GM12878 (cell line): ENCODE data around the gene TEX264.

ENCODE experiments used
- EGR1 ChIP-seq, 2 experiments: IDR thresholded peaks; 1 replicate in 1 of 2; 2 replicates in 1 of 2; pipeline ENCODE4 v1.6.1; 2011 to 2012; ENCODE audit warnings: low read depth in 2 of 2, low read length in 2 of 2, borderline replicate concordance in 1 of 2, mild to moderate bottlenecking in 1 of 2, moderate library complexity in 1 of 2
- ETV6 ChIP-seq, 2 experiments: fragments of 450-650 bp in 1 of 2; IDR thresholded peaks in 1 of 2; conservative IDR thresholded peaks in 1 of 2; 2 replicates each; pipeline ENCODE4 v1.6.1; 2014; ENCODE audit warnings: antibody characterized with exemption in 1 of 2, borderline replicate concordance in 1 of 2, low read depth in 1 of 2, mild to moderate bottlenecking in 1 of 2, moderate library complexity in 1 of 2
- KAT2A ChIP-seq: conservative IDR thresholded peaks from 2 replicates; pipeline ENCODE4 v1.6.1; 2011; ENCODE audit warnings: low read depth, low read length; ENCODE audit not compliant: control insufficient read depth
- NRF1 ChIP-seq: conservative IDR thresholded peaks from 2 replicates; pipeline ENCODE4 v1.6.1; 2011; ENCODE audit warnings: mild to moderate bottlenecking, low read depth, low read length, improper control_type of control experiment
- POLR2AphosphoS5 ChIP-seq: IDR thresholded peaks from 2 replicates; pipeline ENCODE4 v1.6.1; 2011; ENCODE audit warnings: mild to moderate bottlenecking, low read length, inconsistent platforms
- RAD21 ChIP-seq: IDR thresholded peaks from 2 replicates; pipeline ENCODE4 v1.6.1; 2011; ENCODE audit warnings: mild to moderate bottlenecking, low read depth, low read length, moderate library complexity; ENCODE audit not compliant: insufficient read depth
- SUPT20H ChIP-seq: IDR thresholded peaks from 2 replicates; pipeline ENCODE4 v1.6.1; 2011; ENCODE audit warnings: low read depth, mild to moderate bottlenecking, low read length, moderate library complexity, borderline replicate concordance; ENCODE audit not compliant: control insufficient read depth
- SUZ12 ChIP-seq: fragments of 200-600 bp; sonication (generic); IDR thresholded peaks from one replicate; pipeline ENCODE4 v1.6.1; 2018; ENCODE audit warnings: antibody characterized with exemption, mild to moderate bottlenecking; ENCODE audit not compliant: unreplicated experiment
- ZSCAN29 ChIP-seq: fragments of 450-650 bp; IDR thresholded peaks from 2 replicates; pipeline ENCODE4 v1.6.1; 2017; ENCODE audit warnings: mild to moderate bottlenecking, moderate library complexity
- TF ChIP-seq, protein P1 (sequence below), 3 experiments: IDR thresholded peaks in 2 of 3; conservative IDR thresholded peaks in 1 of 3; 2 replicates each; pipeline ENCODE4 v1.5.1; 2011; ENCODE audit warnings: low read depth in 3 of 3, low read length in 3 of 3, mild to moderate bottlenecking in 3 of 3, control low read depth in 2 of 3, moderate library complexity in 2 of 3, inconsistent platforms in 1 of 3, mixed read lengths in 1 of 3; ENCODE audit not compliant: control insufficient read depth in 2 of 3, insufficient read depth in 1 of 3; ENCODE audit errors: extremely low read depth in 1 of 3
- TF ChIP-seq, protein P2 (sequence below): IDR thresholded peaks from 2 replicates; pipeline ENCODE4 v1.6.1; 2011; ENCODE audit warnings: low read depth, low read length, improper control_type of control experiment, borderline replicate concordance
- TF ChIP-seq, protein P3 (sequence below): fragments of 450-650 bp; IDR thresholded peaks from 2 replicates; pipeline ENCODE4 v1.6.1; 2016; ENCODE audit warnings: mild to moderate bottlenecking

DNA sequence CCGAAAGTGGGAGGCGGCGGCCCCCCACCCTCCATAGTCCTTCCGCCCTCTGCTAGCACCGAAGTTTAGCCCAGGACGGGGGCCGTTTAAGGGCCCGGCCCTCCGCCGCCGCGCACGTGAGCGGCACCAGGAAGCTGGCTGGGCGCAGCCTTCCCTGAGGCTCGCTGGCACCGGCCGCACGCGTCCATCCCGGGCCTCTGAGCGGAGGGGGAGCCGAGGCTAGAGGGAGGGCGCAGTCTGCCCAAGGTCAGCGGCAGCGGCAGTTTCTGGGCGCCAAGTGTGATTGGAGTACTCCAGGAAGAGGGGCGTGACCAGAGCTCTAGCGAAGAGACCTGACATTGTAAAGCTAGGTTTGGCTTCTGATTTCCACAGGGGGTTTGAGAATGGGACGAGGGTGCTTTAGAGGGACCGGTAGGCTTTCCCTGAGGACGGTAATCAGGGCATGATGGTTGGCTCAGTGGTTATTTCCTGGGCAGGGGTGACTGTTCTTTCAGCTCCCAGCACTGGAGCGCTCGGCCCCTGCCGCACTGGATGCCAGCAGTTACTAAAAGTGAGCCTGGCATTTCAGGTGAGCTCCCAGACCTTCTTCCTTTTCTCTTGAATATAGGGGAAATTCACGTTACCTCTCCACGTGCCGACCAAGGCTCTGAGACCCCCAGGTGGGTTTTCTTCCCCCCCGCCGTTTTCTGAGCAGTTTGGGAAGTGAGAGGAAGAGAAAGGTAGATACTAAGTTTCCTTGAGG is 853 bp downstream of the TEX264 start:
- TF ChIP-seq NRF1 (no peak), ZSCAN29 (no peak), ETV6 (conservative IDR thresholded peaks at IDR 0.05 in 1 of 2, IDR thresholded peaks at IDR 0.05 in 1 of 2; ENCODE audit: borderline replicate concordance in 1 of 2, low read depth in 1 of 2) (0 out of 4 replicates have a peak, but pooled peaks of 1 of the 2 experiments have one; percentile 8), SUPT20H (no peak), SUZ12 (no peak), POLR2AphosphoS5 (peak; percentile 18; the same call in 1 of the 2 replicates), EGR1 (IDR thresholded peaks at IDR 0.05; ENCODE audit: borderline replicate concordance in 1 of 2, low read depth in 2 of 2, low read length in 2 of 2) (no peak), KAT2A (no peak), RAD21 (no peak)
- TF ChIP-seq, protein P1, sequence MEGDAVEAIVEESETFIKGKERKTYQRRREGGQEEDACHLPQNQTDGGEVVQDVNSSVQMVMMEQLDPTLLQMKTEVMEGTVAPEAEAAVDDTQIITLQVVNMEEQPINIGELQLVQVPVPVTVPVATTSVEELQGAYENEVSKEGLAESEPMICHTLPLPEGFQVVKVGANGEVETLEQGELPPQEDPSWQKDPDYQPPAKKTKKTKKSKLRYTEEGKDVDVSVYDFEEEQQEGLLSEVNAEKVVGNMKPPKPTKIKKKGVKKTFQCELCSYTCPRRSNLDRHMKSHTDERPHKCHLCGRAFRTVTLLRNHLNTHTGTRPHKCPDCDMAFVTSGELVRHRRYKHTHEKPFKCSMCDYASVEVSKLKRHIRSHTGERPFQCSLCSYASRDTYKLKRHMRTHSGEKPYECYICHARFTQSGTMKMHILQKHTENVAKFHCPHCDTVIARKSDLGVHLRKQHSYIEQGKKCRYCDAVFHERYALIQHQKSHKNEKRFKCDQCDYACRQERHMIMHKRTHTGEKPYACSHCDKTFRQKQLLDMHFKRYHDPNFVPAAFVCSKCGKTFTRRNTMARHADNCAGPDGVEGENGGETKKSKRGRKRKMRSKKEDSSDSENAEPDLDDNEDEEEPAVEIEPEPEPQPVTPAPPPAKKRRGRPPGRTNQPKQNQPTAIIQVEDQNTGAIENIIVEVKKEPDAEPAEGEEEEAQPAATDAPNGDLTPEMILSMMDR (IDR thresholded peaks at IDR 0.05 in 2 of 3, conservative IDR thresholded peaks at IDR 0.05 in 1 of 3; ENCODE audit: control insufficient read depth in 2 of 3, extremely low read depth in 1 of 3, insufficient read depth in 1 of 3, low read depth in 3 of 3, low read length in 3 of 3), result no peak
- TF ChIP-seq, protein P2, sequence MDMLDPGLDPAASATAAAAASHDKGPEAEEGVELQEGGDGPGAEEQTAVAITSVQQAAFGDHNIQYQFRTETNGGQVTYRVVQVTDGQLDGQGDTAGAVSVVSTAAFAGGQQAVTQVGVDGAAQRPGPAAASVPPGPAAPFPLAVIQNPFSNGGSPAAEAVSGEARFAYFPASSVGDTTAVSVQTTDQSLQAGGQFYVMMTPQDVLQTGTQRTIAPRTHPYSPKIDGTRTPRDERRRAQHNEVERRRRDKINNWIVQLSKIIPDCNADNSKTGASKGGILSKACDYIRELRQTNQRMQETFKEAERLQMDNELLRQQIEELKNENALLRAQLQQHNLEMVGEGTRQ, result no peak
- TF ChIP-seq, protein P3, sequence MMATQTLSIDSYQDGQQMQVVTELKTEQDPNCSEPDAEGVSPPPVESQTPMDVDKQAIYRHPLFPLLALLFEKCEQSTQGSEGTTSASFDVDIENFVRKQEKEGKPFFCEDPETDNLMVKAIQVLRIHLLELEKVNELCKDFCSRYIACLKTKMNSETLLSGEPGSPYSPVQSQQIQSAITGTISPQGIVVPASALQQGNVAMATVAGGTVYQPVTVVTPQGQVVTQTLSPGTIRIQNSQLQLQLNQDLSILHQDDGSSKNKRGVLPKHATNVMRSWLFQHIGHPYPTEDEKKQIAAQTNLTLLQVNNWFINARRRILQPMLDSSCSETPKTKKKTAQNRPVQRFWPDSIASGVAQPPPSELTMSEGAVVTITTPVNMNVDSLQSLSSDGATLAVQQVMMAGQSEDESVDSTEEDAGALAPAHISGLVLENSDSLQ, result no peak
